Measurements from ENCODE around the gene SLC8A1. TPM values are rescaled to one million over a fixed set of nuclear protein-coding genes. Genes with fewer than 3 reads are reported as not detected.

The SLC8A1 gene
- total RNA-seq, 1 experiment from 2014 or later = 1.7 TPM

- Histone ChIP-seq H3K9me3 (ENCODE audit: control insufficient read depth, low read depth, low read length) (no peaks in the 10 kb centered on the region), H3K27ac (ENCODE audit: insufficient read length, low read depth, low read length) (no peak overlapping the region), H3T11ph (ENCODE audit: low read length) (no peak overlapping the region), H3K4me2 (ENCODE audit: insufficient read depth, insufficient read length, low read length) (no peak overlapping the region), H3K4me1 (ENCODE audit: insufficient read depth, low read length) (no peaks in the 10 kb centered on the region), H3K4ac (ENCODE audit: low read depth, low read length) (no peak overlapping the region), H4K91ac (ENCODE audit: insufficient read length, low read depth, low read length) (no peak overlapping the region), H2BK120ac (ENCODE audit: low read depth, low read length, poor library complexity, severe bottlenecking) (no peak overlapping the region), H4K8ac (replicated peaks; ENCODE audit: insufficient read length, low read depth, low read length) (no peak overlapping the region), H4K5ac (ENCODE audit: insufficient read length, low read depth, low read length) (no peak overlapping the region), H3K23me2 (ENCODE audit: insufficient read length, low read depth, low read length, poor library complexity, severe bottlenecking) (no peaks in the 10 kb centered on the region), H3K9ac (ENCODE audit: extremely low read depth, insufficient read length, low read length) (no peak overlapping the region), H2BK12ac (ENCODE audit: insufficient read length, low read depth, low read length) (no peak overlapping the region), H3K18ac (ENCODE audit: insufficient read length, low read depth, low read length) (no peak overlapping the region), H2AFZ (ENCODE audit: low read length) (no peak overlapping the region), H3K23ac (ENCODE audit: insufficient read length, low read depth, low read length) (no peak overlapping the region), H3K14ac (ENCODE audit: insufficient read depth, low read length) (no peak overlapping the region), H3K56ac (ENCODE audit: insufficient read length, low read depth, low read length) (no peak overlapping the region), H3K79me2 (ENCODE audit: insufficient read depth, low read length) (no peaks in the 10 kb centered on the region), H2BK5ac (ENCODE audit: insufficient read length, low read length) (no peak overlapping the region), H3K79me1 (ENCODE audit: insufficient read depth, low read depth, low read length, poor library complexity, severe bottlenecking) (no peaks in the 10 kb centered on the region), H2BK20ac (ENCODE audit: low read depth, low read length, poor library complexity, severe bottlenecking) (no peak overlapping the region), H2AK5ac (ENCODE audit: insufficient read length, low read length) (no peak overlapping the region), H2BK15ac (ENCODE audit: low read depth, low read length) (no peak overlapping the region), H3K27me3 (ENCODE audit: insufficient read depth, low read length) (no peaks in the 10 kb centered on the region), H4K20me1 (ENCODE audit: control insufficient read depth, insufficient read depth, insufficient read length) (no peaks in the 10 kb centered on the region)
- Mint-ChIP-seq H3K4me1 (no peaks in the 10 kb centered on the region), H3K4me3 (no peak overlapping the region), H3K36me3 (ENCODE audit: insufficient read depth in 1 of 3, low read depth in 3 of 3) (no peaks in the 10 kb centered on the region), H3K27ac (no peak overlapping the region), H3K27me3 (ENCODE audit: low read depth) (no peaks in the 10 kb centered on the region), H3K9me3 (no peaks in the 10 kb centered on the region)
- WGBS (ENCODE audit: extremely low coverage, insufficient read length, low lambda C conversion rate) = no CpG with 5 or more reads among the region's 5 CpGs
- TF ChIP-seq CTCF (conservative IDR thresholded peaks at IDR 0.05) = no peak
- DNase-seq = no peak
Observed at GRCh38 chr2:40470822-40471813, 19.2 kb upstream of the SLC8A1 start.

Data from H9 (cell line).